HG03354 (cell line): ENCODE results near the gene CERK.

Experiments
- ATAC-seq: cut with Tn5 transposase; IDR thresholded peaks from one replicate; pipeline ENCODE4 v1.9.1; 2021; ENCODE audit warnings: mild to moderate bottlenecking; ENCODE audit not compliant: unreplicated experiment, poor library complexity, severe bottlenecking

Gene CERK

DNA sequence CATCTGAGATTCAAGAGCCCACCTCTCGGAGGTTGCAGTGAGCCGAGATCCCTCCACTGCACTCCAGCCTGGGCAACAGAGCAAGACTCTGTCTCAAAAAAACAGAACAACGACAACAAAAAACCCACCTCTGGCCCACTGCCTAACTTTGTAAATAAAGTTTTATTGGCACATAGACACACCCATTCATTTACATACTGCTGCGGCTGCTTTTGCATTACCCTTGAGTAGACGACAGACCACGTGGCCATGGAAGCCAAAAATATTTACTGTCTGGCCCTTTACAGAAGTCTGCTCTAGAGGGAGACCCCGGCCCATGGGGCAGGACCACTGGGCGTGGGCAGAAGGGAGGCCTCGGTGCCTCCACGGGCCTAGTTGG, 70.8 kb downstream of the CERK start:
- ATAC-seq, result no peak

DNA sequence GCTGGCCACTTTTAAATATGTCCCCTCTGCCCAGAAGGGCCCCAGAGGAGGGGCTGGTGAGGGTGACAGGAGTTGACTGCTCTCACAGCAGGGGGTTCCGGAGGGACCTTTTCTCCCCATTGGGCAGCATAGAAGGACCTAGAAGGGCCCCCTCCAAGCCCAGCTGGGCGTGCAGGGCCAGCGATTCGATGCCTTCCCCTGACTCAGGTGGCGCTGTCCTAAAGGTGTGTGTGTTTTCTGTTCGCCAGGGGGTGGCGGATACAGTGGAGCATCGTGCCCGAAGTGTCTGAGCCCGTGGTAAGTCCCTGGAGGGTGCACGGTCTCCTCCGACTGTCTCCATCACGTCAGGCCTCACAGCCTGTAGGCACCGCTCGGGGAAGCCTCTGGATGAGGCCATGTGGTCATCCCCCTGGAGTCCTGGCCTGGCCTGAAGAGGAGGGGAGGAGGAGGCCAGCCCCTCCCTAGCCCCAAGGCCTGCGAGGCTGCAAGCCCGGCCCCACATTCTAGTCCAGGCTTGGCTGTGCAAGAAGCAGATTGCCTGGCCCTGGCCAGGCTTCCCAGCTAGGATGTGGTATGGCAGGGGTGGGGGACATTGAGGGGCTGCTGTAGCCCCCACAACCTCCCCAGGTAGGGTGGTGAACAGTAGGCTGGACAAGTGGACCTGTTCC, 71.3 kb downstream of the CERK start:
- ATAC-seq, result no peak

- no peak for ATAC-seq
Observed at GRCh38 chr22:46665751-46666280, 72.2 kb downstream of the CERK start.

- no peak for ATAC-seq
Observed at GRCh38 chr22:46665151-46665695, 72.8 kb downstream of the CERK start.

DNA sequence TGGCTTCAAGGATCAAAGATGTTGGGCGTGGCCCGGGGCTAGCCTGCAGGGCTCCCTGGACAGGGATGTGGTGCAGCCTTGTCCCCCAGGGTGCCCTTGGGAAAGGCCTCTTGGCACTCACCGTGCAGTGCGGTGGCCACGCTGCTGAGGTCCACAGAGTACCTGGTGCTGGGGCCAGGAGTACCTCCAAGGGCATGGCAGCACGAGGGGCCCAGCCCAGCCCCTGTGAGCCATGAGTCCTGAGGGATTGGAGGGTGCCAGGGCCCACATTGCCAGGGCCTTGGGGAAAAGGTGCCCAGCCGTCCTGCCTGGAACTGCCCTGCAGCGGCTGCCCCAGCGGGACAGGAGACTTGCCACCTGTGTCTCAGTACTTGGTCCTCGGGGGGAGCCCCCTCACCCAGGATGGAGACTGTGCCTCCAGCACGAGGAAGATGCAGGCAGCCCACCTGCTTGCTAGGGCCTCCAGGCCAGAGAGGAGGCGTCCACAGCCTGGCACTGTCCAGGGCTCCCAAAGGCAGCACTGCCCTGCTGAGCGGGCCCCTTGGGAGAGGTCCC, 73.7 kb downstream of the CERK start:
- ATAC-seq, result no peak

DNA sequence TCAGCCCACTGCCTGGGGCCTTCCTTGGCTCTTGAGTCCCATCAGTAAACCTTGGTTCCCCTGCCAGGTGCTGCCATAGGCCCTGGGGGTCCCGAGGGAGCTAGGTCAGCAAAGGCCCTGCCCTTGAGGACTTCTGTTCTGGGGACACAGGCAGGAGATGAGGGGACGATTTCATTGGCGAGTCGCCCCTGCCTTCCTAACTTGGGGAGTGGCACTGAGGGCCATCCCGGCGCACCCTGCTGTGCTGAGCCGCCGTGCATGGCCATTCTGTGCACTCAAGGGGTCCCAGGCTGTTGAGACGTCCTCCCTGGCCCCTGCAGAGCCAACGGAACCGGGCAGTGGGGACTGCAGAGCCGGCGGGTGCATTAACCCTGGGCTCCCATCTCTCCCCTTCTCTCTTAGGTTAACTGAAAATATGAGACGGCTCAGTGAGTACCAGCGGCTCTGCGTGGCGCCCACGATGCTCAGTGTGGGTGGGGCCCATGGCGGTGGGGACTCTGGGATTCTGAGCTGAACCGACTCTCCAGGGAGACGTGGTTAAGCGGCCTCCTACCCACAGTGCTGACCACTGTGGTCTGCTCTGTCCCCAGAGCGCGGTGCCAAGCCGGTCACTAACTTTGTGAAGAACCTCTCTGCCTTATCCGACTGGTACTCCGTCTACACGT, 74.5 kb downstream of the CERK start:
- no peak for ATAC-seq

- ATAC-seq, result no peak
Observed at GRCh38 chr22:46663001-46663400, 75.1 kb downstream of the CERK start.

DNA sequence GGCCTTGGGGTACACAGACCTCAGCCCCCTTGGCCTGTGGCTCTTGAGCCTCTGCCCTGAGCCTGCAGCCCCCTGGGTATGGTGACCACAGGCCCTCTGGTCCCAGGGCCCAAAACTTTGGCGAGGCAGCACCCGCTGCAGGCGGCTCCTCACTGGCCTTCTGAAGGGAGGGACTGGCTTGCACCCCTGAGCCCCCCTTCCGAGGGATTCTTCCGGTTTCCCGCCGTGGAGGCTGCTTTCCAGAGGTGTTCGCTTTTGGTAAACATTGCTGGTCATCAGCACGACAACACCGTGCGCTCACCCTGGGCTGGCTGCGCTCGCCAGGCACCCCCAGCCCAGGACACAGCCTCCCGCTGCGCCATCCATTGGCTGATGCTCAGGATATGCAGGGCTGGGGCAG, 75.8 kb downstream of the CERK start:
- ATAC-seq, result no peak

DNA sequence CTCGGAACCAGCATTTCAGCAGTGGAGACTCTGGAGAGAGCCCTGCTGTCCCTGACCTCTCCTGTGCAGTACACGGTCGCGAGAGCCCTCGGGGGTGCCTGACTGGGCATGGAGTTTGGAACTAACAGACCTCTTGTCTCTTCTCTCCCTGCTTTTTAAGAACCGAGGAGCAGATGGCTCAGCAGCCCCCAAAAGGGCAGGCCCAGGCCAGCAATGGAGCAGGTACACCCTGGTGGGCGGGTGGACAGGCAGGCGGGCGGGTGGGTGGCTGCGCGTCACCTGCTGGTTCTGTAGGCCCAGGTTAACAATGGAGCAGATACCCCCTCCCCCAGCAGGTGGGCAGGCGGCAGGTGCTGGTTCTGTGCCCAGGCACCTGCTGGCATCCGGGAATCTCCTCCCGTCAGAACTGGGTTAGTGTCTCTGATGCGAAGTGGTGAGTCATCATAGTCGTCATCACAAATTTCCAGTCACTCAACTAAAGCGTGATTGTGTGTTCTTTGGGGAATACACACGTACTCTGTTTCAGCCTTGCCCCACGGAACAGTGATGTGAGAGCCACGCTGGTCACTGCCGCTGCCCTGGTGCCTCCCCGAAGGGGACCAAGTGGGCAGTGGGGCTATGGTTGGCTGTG, 76.7 kb downstream of the CERK start:
- ATAC-seq, result no peak

DNA sequence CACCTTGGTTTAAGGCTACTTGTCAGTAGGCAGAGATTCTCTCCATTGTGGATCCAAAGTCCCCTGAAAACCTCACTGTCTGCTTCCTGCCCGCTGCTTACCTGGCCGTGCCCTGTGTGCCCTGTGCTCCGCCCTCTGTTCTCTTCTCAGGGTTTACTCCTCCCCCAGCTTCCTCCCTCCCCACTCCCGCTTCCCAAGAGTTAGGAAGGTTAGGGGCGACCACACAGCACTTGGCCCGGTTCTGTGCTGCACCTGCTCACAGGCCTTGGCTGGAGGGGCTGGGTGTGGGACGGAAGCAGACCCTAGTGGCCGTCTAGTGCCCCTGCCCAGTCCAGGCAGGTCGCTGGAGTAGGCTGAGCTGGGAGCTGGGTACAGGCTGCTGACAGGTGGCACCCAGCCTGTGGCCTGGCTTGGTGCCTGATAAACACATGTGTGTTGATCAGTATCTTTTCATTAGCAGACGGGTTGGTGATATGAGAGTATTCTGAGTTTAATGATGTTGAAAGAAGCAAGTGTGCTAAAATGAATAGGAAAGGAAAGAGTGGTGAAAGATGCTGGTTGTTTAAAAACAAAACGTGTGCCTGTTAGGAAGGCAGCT, 77.3 kb downstream of the CERK start:
- no peak for ATAC-seq

DNA sequence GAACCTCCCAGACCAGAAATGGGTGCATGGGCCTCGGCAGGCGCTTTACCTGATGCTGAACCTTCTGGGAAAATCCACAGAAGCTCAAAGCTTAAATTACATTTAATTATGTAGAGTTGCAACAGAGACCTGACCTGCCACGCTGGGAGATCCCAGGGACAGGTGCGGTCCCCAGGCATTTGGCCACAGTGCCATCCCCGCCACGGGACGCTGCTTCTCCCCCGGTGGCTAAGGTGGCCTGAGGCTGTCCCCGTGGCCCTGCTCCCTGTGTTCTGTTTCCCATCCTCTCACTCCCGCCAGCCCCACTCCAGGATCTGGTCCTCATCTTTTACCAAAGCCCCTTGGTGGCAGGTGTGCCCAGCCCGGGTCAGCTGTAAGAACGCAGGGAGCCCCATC, 78.3 kb downstream of the CERK start:
- ATAC-seq, result no peak

DNA sequence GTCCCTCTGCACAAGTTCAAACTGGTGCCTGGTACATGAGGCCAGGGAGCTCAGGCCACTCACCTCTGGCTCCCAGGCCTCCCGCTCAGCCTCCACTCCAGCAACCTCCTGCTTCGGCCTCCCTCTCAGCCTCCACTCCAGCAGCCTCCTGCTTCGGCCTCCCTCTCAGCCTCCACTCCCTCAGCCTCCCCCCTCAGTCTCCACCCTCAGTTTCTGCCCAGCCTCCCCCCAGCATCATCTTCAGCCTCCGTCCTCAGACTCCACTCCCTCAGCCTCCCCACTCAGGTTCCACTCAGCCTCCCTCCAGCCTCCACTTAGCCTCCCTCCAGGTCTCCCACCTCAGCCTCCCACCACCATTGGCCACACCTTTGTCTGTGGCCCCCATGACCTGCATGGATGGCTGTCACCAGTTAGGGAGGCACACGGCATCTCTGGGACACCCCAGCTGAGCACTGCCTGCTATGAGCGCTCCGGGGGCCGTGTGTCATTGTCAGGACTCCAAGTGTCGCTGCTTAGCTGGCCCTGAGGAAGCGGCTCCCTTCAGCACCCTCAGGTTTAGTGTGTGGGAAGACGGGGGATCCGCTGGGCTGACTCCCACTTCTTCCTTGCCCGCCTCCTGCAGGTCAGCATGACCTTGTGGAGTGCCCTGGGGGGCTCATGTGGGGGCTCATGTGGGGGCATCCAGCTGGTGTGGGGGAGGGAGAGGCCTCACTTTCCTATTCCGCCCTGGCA, 78.8 kb downstream of the CERK start:
- ATAC-seq, result no peak

DNA sequence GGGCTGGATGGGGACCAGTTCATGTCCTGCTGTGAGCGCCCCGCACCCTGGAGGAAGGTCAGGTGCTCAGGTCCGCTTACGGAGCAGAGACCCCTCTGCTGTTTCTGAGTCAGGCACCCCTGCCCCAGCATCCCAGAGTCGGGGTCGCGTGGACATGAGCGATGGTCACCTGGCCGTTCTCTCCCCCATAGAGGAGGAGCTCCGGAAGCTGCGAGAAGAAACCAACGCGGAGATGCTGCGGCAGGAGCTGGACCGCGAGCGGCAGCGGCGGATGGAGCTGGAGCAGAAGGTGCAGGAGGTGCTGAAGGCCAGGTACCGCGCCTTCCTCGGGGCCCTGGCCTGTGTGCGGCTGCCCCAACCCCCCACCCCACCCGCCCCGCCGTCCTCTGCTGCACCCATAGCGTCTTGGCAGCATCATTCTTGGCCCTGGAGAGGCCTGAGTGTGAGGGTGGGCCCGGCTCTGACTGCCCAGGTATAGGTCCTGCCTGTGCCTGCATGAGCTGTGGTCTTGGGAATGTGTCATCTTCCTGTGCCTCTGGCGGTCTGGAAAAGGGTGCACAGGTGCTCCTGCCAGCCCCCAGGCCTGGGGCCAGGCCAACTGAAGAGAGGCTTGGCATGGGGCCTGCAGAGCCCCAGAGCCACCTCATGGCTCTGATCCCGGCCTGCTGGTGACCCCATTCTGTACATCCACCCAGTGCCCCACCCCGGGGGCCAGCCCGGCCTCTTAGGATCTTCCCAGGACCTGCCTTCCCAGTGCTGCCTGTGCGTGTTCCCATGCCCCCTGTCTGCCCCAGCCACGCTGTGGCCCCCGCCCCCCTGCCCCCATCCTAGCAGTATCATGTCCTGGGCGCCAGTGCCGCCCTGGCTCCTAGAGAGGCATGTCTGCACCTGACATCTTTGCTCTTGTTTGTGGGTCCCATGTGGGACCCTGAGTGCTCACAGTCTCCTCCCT, 79.8 kb downstream of the CERK start:
- no peak for ATAC-seq

DNA sequence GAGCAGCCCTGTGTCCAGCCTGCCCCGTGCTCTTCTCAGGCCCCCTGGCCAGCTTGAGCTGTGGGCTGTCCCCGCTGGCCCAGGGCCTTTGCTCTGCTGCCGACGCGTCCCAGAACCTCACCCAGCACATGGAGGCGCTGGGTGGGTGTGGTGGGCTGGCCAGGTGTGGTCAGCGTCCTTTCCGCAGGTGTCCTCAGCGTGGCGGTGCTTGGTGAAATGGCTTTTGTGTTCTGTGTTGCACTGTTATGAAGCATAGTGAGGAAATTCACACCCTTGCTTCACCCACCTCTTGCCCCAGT, 80.4 kb downstream of the CERK start:
- ATAC-seq, result no peak

DNA sequence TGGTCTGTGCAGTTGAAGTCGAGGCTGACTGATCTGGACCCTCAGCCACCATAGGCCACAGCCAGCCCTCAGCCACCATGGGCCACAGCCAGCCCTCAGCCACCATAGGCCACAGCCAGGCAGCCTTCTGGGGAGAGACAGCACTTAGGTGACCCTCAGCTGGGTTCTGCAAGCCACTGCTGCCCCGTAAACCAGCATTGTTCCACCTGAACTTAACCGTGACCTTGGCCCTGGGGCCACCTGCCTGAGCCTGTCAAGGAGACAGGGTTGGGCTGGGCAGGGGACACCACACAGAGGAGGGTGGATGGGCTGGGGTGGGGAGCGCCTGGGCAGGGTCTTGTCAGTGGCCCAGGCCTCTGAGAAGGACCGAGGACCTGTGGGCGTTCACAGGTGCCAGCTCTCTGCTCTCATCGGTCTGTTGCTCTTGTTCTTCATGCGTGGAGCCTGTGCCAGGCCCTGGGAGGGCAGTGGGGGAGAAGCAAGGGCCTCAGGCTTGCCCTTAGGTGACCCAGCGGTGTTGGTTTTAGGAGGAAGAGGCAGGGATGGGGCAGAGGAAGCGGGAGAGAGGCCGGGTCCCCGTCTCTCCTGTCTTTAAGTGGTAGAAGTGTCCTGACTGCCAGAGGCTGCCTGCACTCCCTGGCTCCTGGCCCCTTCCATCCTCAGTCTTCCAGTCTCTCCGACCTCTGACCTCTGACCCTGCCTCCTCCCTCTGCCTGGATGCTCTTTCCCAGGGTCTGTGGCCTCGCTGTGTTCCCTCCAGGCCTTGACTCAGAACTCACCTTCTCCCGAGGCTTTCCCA, 81.0 kb downstream of the CERK start:
- no peak for ATAC-seq

DNA sequence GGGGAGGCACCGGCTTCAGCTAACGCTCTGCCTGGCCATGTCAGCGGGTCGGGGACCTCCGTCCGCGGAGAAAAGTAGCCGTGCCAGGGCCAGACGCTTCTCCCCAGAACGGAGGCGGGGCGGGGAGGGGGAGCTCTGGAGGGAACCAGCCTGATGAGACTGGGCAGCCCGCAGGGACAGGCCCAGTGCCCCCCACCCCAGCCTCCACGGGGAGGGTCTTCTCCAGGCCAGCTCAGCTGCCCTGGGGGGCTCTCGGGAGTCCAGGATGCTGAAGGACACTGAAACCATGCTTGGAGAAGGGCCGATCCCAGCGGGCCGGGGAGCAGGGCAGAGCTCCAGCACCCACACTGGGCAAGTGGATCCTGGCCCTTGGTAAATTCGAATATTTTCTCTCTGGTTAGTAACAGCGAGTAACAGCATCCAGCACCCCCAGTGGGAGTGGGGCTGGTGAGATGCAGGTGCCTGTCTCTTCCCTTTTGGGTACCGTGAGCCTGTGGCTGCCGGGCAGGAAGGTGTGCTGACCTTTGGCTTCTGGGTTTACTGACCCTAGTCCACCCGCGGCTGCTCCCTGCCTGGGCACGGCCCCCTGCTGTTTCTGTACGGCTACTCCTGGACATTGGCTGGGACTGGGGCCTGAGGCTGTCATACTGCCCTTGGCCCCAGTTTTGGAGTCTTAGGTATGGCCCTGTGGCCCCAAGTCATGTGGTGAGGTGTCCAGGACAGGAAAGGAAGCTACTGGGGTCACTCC, 82.0 kb downstream of the CERK start:
- no peak for ATAC-seq

DNA sequence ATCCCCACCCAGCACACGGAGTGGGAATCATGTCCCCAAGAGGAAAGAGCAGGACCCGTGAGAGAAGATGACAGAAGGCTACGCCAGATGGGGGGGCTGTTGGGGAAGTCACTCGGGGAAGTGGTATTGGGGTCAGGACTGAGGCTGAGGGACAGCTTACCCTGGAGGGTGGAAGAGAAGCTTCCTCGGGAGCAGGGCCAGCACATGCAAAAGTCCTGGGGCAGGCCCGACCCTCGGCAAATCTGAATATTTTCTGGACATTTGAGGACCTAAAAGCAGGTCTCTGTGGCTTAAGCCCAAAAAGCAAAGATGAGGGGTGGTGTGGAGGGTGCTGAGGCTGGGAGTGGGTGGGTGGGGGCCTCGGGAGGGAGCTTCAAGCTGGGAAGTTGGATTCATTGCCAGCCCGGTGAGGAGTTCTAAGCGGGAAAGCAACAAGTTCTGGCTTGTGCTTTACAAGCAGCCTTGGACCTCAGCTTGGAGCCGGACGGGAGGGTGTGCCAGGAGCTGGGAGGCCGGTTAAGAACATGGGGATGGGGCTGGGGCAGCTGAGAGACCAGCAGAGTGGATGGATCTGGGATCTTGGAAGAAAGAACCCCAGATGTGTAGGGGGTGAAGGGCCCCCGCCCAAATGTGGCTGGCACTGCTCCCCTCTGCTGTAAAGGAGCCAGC, 83.0 kb downstream of the CERK start:
- ATAC-seq, result no peak
